WTC11 (cell line): ENCODE measurements around the gene PLEK. TPM values are rescaled to one million over a fixed set of nuclear protein-coding genes. Genes with fewer than 3 reads are reported as not detected.

Source experiments
- ATAC-seq: fragments of 200-7000 bp; cut with Tn5 transposase; 2 replicates; pipeline ENCODE4 v1.10.0; 2021; ENCODE audit warnings: mild to moderate bottlenecking, moderate library complexity
- CTCF ChIA-PET: fragments of 300-600 bp; sonication (Branson Sonifier 250); formaldehyde crosslinking; loops from one replicate; lab custom pipeline; 2021; ENCODE audit warnings: antibody characterized with exemption; lab: Charles Lee
- POLR2A ChIA-PET: fragments of 350-600 bp; sonication (Branson Sonifier 250); formaldehyde crosslinking; loops from one replicate; lab custom pipeline; 2021; ENCODE audit warnings: antibody characterized with exemption; lab: Charles Lee
- DNase-seq: peaks from one replicate; pipeline ENCODE4 v3.0.0; 2021; ENCODE audit warnings: low spot score
- H3K27ac Mint-ChIP-seq: 2 replicates; pipeline ENCODE4 v1.8.0; 2021; ENCODE audit warnings: mixed read lengths
- H3K27me3 Mint-ChIP-seq: 2 replicates; pipeline ENCODE4 v1.8.0; 2021; ENCODE audit warnings: low read depth, mild to moderate bottlenecking, moderate library complexity, mixed read lengths
- H3K36me3 Mint-ChIP-seq: 2 replicates; pipeline ENCODE4 v1.8.0; 2021; ENCODE audit warnings: mixed read lengths
- H3K4me1 Mint-ChIP-seq: 2 replicates; pipeline ENCODE4 v1.8.0; 2022; ENCODE audit warnings: mixed read lengths
- H3K4me3 Mint-ChIP-seq: 2 replicates; pipeline ENCODE4 v1.8.0; 2021; ENCODE audit warnings: mild to moderate bottlenecking, moderate library complexity, mixed read lengths
- H3K9me3 Mint-ChIP-seq: 2 replicates; pipeline ENCODE4 v1.8.0; 2021; ENCODE audit warnings: mixed read lengths
- FOXP1 ChIP-seq: sonication (generic); formaldehyde crosslinking; IDR thresholded peaks from 2 replicates; pipeline ENCODE4 v1.8.0; 2022; ENCODE audit warnings: missing genetic modification reagents, mild to moderate bottlenecking, moderate library complexity, borderline replicate concordance
- FOXP4 ChIP-seq: sonication (generic); formaldehyde crosslinking; IDR thresholded peaks from 2 replicates; pipeline ENCODE4 v1.8.0; 2022; ENCODE audit warnings: mild to moderate bottlenecking, missing genetic modification reagents
- JAZF1 ChIP-seq: fragments of 250-450 bp; sonication (Bioruptor Pico); IDR thresholded peaks from 2 replicates; pipeline ENCODE4 v1.9.0; 2021; ENCODE audit warnings: moderate library complexity, mild to moderate bottlenecking, inconsistent platforms
- KAT7 ChIP-seq: sonication (generic); formaldehyde crosslinking; IDR thresholded peaks from 2 replicates; pipeline ENCODE4 v1.8.1; 2023; ENCODE audit warnings: missing genetic modification reagents, mild to moderate bottlenecking, borderline replicate concordance
- MXD4 ChIP-seq: fragments of 250-450 bp; sonication (Bioruptor Pico); IDR thresholded peaks from 2 replicates; pipeline ENCODE4 v1.8.0; 2021; ENCODE audit warnings: mild to moderate bottlenecking, moderate library complexity, borderline replicate concordance
- NR3C1 ChIP-seq: sonication (generic); formaldehyde crosslinking; conservative IDR thresholded peaks from 2 replicates; pipeline ENCODE4 v1.8.1; 2023; ENCODE audit warnings: low read depth, mild to moderate bottlenecking, missing genetic modification reagents
- RELA ChIP-seq: sonication (generic); formaldehyde crosslinking; IDR thresholded peaks from 2 replicates; pipeline ENCODE4 v1.8.1; 2022; ENCODE audit warnings: missing genetic modification reagents, mild to moderate bottlenecking, borderline replicate concordance
- RORB ChIP-seq: fragments of 250-450 bp; sonication (Bioruptor Pico); IDR thresholded peaks from 2 replicates; pipeline ENCODE4 v1.9.0; 2021; ENCODE audit warnings: mild to moderate bottlenecking
- SP1 ChIP-seq: sonication (generic); formaldehyde crosslinking; conservative IDR thresholded peaks from 2 replicates; pipeline ENCODE4 v1.8.1; 2022; ENCODE audit warnings: missing genetic modification reagents
- TEAD1 ChIP-seq: sonication (generic); formaldehyde crosslinking; IDR thresholded peaks from 2 replicates; pipeline ENCODE4 v1.8.0; 2022; ENCODE audit warnings: mild to moderate bottlenecking, missing genetic modification reagents
- TP53 ChIP-seq: sonication (generic); formaldehyde crosslinking; IDR thresholded peaks from 2 replicates; pipeline ENCODE4 v1.8.1; 2023; ENCODE audit warnings: mild to moderate bottlenecking, missing genetic modification reagents
- ZNF138 ChIP-seq: sonication (generic); formaldehyde crosslinking; conservative IDR thresholded peaks from 2 replicates; pipeline ENCODE4 v1.8.1; 2022; ENCODE audit warnings: mild to moderate bottlenecking, moderate library complexity, missing genetic modification reagents
- total RNA-seq: library from RNA; stranded (reverse); gene quantifications from 3 replicates; pipeline ENCODE4 v1.2.3, GENCODE V29; 2021
- TF ChIP-seq, protein P1 (sequence below): fragments of 250-450 bp; sonication (Bioruptor Pico); IDR thresholded peaks from 2 replicates; pipeline ENCODE4 v1.8.0; 2021; ENCODE audit warnings: mild to moderate bottlenecking
- TF ChIP-seq, protein P2 (sequence below): sonication (generic); formaldehyde crosslinking; IDR thresholded peaks from 2 replicates; pipeline ENCODE4 v1.8.1; 2022; ENCODE audit warnings: mild to moderate bottlenecking, moderate library complexity, missing genetic modification reagents
- TF ChIP-seq, protein P3 (sequence below): fragments of 250-450 bp; sonication (Bioruptor Pico); IDR thresholded peaks from 2 replicates; pipeline ENCODE4 v1.9.0; 2021; ENCODE audit warnings: mild to moderate bottlenecking, borderline replicate concordance
- TF ChIP-seq, protein P4 (sequence below): sonication (generic); formaldehyde crosslinking; IDR thresholded peaks from 2 replicates; pipeline ENCODE4 v1.8.0; 2023; ENCODE audit warnings: mild to moderate bottlenecking, missing genetic modification reagents
- TF ChIP-seq, protein P5 (sequence below): sonication (generic); formaldehyde crosslinking; IDR thresholded peaks from 2 replicates; pipeline ENCODE4 v1.8.1; 2023; ENCODE audit warnings: mild to moderate bottlenecking, missing genetic modification reagents

PLEK gene
- total RNA-seq, 1 experiment from 2014 or later, result 0.26 TPM

DNA sequence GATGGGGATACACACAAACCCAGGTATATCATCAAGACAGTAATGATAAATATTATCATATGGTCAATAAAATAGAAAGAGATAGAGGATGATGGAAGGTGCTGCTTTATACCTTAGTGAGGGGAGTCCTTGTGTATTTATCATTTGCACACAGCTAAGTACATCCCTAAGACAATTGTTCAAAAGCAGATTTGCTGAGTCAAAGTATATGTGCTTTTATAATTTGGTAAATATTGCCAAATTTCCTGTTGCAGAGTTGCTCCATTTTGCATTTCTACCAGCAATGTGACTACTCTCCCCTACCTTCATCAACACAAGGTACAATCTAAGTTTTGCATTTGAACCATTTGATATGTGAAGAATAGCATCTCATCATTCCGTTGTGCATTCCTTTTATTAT, 22.6 kb upstream of the PLEK start:
- Mint-ChIP-seq H3K4me3 (no peak overlapping the region), H3K4me1 (peaks cover 8% of the 10 kb centered on the region), H3K9me3 (0 out of 2 replicates have a peak, but pooled peaks cover 5% of the 10 kb centered on the region), H3K27ac (no peak overlapping the region), H3K27me3 (no peaks in the 10 kb centered on the region), H3K36me3 (no peaks in the 10 kb centered on the region)
- TF ChIP-seq TP53 (CRISPR knock-in tag) (no peak), FOXP1 (CRISPR knock-in tag) (no peak), JAZF1 (no peak), MXD4 (CRISPR knock-in tag) (no peak), NR3C1 (CRISPR knock-in tag) (no peak), KAT7 (CRISPR knock-in tag) (no peak)
- TF ChIP-seq, protein P1, sequence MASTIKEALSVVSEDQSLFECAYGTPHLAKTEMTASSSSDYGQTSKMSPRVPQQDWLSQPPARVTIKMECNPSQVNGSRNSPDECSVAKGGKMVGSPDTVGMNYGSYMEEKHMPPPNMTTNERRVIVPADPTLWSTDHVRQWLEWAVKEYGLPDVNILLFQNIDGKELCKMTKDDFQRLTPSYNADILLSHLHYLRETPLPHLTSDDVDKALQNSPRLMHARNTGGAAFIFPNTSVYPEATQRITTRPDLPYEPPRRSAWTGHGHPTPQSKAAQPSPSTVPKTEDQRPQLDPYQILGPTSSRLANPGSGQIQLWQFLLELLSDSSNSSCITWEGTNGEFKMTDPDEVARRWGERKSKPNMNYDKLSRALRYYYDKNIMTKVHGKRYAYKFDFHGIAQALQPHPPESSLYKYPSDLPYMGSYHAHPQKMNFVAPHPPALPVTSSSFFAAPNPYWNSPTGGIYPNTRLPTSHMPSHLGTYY, result no peak
- ATAC-seq (no peak), DNase-seq (no peak)
- CTCF ChIA-PET, result no interaction called here
- POLR2A ChIA-PET, result no interaction called here

DNA sequence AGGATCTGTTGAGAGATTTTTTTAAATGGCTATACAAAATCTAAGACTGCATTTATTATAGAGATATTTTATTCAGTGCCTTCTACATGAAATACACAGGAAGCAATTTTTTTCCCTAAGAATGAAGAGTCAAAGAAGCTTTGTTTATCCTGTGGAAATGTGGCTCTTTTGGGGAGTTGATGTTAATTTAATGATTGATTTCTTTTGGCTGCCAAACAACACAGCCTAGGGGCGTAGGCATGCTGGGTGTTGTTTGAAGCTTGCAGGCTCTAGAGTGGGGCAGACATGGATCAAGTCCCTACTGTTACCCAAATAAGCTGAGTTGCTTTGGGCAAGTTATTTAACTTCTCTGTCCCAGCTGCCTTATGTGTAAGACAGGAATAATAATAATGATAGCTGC, 21.1 kb upstream of the PLEK start:
- Mint-ChIP-seq H3K27me3 (no peaks in the 10 kb centered on the region; the same call in 1 of the 2 replicates), H3K4me3 (no peak overlapping the region), H3K9me3 (no peaks in the 10 kb centered on the region; the same call in 1 of the 2 replicates), H3K36me3 (no peaks in the 10 kb centered on the region), H3K27ac (no peak overlapping the region), H3K4me1 (peaks cover 3% of the 10 kb centered on the region)
- CTCF ChIA-PET, result interaction anchor here (1.5 to 2.1 kb wide), 2 partner anchors 14 to 16 kb away, joined by 5 to 10 read pairs; no protein-coding TSS in a partner anchor
- no peak for ATAC-seq
- TF ChIP-seq RORB (CRISPR knock-in tag) (no peak), SP1 (CRISPR knock-in tag) (no peak), ZNF138 (CRISPR knock-in tag) (no peak)
- TF ChIP-seq, protein P2, sequence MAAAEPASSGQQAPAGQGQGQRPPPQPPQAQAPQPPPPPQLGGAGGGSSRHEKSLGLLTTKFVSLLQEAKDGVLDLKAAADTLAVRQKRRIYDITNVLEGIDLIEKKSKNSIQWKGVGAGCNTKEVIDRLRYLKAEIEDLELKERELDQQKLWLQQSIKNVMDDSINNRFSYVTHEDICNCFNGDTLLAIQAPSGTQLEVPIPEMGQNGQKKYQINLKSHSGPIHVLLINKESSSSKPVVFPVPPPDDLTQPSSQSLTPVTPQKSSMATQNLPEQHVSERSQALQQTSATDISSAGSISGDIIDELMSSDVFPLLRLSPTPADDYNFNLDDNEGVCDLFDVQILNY (CRISPR knock-in tag), result no peak
- TF ChIP-seq, protein P3, sequence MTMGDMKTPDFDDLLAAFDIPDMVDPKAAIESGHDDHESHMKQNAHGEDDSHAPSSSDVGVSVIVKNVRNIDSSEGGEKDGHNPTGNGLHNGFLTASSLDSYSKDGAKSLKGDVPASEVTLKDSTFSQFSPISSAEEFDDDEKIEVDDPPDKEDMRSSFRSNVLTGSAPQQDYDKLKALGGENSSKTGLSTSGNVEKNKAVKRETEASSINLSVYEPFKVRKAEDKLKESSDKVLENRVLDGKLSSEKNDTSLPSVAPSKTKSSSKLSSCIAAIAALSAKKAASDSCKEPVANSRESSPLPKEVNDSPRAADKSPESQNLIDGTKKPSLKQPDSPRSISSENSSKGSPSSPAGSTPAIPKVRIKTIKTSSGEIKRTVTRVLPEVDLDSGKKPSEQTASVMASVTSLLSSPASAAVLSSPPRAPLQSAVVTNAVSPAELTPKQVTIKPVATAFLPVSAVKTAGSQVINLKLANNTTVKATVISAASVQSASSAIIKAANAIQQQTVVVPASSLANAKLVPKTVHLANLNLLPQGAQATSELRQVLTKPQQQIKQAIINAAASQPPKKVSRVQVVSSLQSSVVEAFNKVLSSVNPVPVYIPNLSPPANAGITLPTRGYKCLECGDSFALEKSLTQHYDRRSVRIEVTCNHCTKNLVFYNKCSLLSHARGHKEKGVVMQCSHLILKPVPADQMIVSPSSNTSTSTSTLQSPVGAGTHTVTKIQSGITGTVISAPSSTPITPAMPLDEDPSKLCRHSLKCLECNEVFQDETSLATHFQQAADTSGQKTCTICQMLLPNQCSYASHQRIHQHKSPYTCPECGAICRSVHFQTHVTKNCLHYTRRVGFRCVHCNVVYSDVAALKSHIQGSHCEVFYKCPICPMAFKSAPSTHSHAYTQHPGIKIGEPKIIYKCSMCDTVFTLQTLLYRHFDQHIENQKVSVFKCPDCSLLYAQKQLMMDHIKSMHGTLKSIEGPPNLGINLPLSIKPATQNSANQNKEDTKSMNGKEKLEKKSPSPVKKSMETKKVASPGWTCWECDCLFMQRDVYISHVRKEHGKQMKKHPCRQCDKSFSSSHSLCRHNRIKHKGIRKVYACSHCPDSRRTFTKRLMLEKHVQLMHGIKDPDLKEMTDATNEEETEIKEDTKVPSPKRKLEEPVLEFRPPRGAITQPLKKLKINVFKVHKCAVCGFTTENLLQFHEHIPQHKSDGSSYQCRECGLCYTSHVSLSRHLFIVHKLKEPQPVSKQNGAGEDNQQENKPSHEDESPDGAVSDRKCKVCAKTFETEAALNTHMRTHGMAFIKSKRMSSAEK (CRISPR knock-in tag), result no peak
- POLR2A ChIA-PET, result no interaction called here
- DNase-seq, result no peak

GRCh38 chr2:68345129-68345875, 19.8 kb upstream of the PLEK start:
- Mint-ChIP-seq H3K9me3 (peaks cover 3% of the 10 kb centered on the region), H3K36me3 (no peaks in the 10 kb centered on the region), H3K4me1 (peaks cover 3% of the 10 kb centered on the region), H3K27ac (no peak overlapping the region), H3K27me3 (no peaks in the 10 kb centered on the region; the same call in 1 of the 2 replicates), H3K4me3 (no peak overlapping the region)
- ChIA-PET CTCF (interaction anchor here (1.5 to 2.1 kb wide), 2 partner anchors 13 to 14 kb away, joined by 5 to 10 read pairs; no protein-coding TSS in a partner anchor), POLR2A (no interaction called here)
- ATAC-seq, result peak; percentile 65
- DNase-seq, result peak; percentile 20
- TF ChIP-seq TEAD1 (no peak), FOXP4 (no peak), RELA (CRISPR knock-in tag) (no peak)
- TF ChIP-seq, protein P4, sequence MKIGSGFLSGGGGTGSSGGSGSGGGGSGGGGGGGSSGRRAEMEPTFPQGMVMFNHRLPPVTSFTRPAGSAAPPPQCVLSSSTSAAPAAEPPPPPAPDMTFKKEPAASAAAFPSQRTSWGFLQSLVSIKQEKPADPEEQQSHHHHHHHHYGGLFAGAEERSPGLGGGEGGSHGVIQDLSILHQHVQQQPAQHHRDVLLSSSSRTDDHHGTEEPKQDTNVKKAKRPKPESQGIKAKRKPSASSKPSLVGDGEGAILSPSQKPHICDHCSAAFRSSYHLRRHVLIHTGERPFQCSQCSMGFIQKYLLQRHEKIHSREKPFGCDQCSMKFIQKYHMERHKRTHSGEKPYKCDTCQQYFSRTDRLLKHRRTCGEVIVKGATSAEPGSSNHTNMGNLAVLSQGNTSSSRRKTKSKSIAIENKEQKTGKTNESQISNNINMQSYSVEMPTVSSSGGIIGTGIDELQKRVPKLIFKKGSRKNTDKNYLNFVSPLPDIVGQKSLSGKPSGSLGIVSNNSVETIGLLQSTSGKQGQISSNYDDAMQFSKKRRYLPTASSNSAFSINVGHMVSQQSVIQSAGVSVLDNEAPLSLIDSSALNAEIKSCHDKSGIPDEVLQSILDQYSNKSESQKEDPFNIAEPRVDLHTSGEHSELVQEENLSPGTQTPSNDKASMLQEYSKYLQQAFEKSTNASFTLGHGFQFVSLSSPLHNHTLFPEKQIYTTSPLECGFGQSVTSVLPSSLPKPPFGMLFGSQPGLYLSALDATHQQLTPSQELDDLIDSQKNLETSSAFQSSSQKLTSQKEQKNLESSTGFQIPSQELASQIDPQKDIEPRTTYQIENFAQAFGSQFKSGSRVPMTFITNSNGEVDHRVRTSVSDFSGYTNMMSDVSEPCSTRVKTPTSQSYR, result no peak
- TF ChIP-seq, protein P5, sequence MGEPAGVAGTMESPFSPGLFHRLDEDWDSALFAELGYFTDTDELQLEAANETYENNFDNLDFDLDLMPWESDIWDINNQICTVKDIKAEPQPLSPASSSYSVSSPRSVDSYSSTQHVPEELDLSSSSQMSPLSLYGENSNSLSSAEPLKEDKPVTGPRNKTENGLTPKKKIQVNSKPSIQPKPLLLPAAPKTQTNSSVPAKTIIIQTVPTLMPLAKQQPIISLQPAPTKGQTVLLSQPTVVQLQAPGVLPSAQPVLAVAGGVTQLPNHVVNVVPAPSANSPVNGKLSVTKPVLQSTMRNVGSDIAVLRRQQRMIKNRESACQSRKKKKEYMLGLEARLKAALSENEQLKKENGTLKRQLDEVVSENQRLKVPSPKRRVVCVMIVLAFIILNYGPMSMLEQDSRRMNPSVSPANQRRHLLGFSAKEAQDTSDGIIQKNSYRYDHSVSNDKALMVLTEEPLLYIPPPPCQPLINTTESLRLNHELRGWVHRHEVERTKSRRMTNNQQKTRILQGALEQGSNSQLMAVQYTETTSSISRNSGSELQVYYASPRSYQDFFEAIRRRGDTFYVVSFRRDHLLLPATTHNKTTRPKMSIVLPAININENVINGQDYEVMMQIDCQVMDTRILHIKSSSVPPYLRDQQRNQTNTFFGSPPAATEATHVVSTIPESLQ (CRISPR knock-in tag), result no peak
